Fibroblast of lung (primary cell): Measurements from ENCODE around the gene UGT2B11.

Experiments
- CTCF ChIP-seq, 2 donors: IDR thresholded peaks in 1 of 2; conservative IDR thresholded peaks in 1 of 2; 1 replicate in 1 of 2; 2 replicates in 1 of 2; pipeline ENCODE4 v1.5.1; 2011 to 2012; ENCODE audit warnings: low read length in 2 of 2, control low read depth in 1 of 2, inconsistent platforms in 1 of 2, low read depth in 1 of 2, mild to moderate bottlenecking in 1 of 2
- EZH2 ChIP-seq: IDR thresholded peaks from 2 replicates; pipeline ENCODE4 v1.5.1; 2012; ENCODE audit warnings: low read length, control low read depth, mild to moderate bottlenecking; ENCODE audit errors: missing control alignments

- TF ChIP-seq CTCF (conservative IDR thresholded peaks at IDR 0.05 in 1 of 2, IDR thresholded peaks at IDR 0.05 in 1 of 2; ENCODE audit: low read depth in 1 of 2, low read length in 2 of 2) (no peak), EZH2 (no peak)
These were observed 20.4 kb downstream of the UGT2B11 start for GRCh38 chr4:69194166-69194565.
